ENCODE data around the gene B3GALNT2.

Gene B3GALNT2

DNA sequence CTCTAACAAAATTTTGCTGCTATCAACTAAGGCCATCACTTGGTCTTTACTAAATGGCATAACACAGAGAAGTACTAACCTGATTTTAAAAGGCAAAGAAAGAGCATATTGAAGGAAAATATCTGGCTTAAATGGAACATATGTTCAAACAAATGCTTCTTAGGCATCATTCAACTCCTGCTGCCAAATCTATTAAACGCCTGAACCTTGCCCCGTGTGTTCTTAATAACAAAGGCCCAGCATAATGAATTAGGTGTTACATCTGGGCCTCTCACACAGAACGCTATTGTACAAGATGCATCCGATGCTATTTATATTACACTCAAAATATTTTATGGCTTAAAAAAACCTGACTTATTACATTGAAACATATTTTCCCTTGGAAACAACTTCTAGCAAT lies 48.4 kb downstream of the B3GALNT2 start:
- DNase-seq (ENCODE audit: low read depth in 2 of 3, low spot score in 1 of 3), result no peak

DNA sequence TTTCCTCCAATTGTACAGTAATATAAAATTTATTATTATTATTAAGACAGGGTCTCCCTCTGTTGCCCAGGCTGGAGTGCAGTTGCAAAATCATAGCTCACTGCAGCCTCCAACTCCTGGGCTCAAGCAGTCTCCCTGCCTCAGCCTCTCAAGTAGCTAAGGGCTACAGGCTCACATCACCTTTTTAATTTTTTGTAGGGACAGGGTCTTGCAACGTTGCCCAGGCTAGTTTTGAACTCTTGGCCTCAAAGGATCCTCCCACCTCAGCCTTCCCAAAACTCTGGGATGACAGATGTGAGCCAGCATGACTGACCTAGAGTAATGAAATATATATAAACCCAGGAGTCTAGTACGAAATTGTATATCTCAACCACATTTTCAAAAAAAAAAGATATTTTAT lies 49.2 kb downstream of the B3GALNT2 start:
- no peak for DNase-seq (ENCODE audit: low read depth in 2 of 3, low spot score in 1 of 3)

DNA sequence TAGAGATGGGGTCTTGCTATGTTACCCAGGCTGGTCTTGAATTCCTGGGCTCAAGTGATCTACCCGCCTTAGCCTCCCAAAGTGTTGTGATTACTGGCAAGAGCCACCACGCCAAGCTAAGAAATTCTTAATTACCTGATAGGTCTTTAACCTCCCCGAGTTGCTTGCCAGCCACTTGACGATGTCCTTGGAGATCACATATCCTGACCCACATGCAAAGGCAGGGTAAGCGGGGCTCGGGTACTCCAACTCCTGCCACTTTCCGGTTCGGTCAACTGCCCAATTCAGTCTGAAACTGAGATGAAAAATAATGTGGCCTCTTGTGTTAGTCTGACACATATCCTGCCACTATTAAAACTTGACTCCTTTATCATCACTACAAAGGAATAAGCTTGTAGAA lies 50.2 kb downstream of the B3GALNT2 start:
- no peak for DNase-seq (ENCODE audit: low read depth in 2 of 3, low spot score in 1 of 3)

DNA sequence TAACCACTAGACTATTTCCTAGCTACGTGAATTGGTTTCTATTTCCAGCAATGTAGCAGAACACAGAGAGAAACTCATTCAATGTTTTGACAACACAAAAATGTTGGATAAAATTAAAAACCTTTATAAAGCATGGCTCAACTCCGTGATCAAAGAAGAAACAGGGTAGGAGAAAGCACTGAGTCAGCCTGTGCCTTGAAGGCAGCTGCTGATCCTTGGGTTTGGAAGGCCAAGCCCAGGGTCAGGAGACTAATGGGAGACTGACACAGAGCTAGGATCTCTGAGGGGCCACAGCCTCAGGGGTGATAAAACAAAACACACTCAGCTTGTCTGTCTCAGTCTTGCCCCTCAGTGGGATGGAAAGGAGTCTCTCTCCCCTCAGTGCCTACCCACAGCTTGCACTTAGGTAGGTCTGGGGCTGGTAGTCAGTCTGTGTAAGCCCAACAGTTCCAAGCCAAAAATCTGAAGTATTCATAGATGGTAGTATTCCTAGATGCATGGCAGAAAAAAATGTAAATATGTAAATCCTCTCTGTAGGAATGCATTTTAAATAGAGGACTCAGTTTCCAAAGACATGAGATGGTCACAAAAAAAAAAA lies 53.3 kb downstream of the B3GALNT2 start:
- DNase-seq (ENCODE audit: low read depth in 2 of 3, low spot score in 1 of 3), result no peak

DNA sequence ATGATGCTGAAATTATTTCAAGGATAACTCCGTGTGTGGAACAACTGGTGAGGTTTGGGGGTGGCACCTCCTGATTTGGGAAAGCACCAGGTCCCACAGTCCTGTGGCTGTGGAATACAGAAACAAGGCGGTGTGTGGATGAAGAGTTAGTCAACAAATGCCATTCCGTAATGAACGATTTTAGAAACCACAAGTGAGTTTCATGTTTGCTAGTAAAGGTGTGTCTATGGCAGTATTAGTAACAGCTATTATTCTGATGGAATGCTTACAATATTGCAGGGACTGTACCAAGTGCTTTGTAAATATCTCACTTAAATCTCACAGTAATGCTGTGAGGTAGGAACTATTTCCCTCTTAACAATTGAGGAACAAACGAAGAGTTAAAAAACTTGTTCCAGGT lies 53.8 kb downstream of the B3GALNT2 start:
- no peak for DNase-seq (ENCODE audit: low read depth in 2 of 3, low spot score in 1 of 3)

DNA sequence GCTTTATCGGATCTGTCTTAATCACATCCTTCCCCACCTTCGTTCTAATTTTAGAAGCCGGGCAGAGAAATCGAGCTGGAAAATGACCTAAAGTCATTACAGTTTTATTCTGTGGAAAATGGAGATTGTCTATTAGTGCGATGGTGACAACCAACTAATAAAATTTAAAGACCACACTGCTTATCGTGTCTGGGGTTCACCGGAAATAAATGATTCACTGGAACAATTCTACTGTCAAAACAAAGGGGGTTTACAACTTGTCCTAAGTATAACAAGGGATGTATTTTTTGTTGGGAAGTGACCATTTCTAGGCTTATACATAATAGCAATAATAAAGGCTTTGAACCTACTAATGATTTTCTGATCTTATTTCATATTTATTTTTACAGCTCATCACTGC lies 55.6 kb downstream of the B3GALNT2 start:
- DNase-seq (ENCODE audit: low read depth in 2 of 3, low spot score in 1 of 3), result no peak

GRCh38 chr1:235442788-235443429 lies 61.3 kb downstream of the B3GALNT2 start:
- no peak for DNase-seq (ENCODE audit: low read depth in 2 of 3, low spot score in 1 of 3)

DNA sequence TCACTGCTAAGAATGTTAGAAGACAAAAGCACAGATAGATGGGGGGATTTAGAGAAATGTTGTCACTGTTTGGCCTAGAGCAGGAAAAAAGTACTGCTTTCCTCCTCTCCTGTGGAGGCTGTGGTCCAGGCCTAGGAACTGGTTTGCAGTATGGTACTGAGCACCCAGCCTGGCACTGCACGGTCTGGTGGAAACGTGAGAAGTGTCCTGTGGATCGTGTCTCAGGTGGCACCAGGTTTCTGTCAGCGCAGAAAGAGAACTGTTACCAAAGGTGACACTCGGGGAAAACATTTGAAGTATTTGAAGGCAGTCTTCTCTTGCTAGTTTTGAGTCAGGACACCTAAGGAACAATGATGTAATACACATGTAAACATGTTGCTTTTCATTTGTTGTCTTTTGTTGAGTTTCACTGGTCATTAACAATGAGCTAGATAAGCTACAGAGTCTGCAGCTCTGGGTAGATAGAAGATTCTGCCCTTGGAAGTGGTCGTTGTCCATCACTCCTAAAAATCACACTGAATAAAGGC lies 63.0 kb downstream of the B3GALNT2 start:
- no peak for DNase-seq (ENCODE audit: low read depth in 2 of 3, low spot score in 1 of 3)

DNA sequence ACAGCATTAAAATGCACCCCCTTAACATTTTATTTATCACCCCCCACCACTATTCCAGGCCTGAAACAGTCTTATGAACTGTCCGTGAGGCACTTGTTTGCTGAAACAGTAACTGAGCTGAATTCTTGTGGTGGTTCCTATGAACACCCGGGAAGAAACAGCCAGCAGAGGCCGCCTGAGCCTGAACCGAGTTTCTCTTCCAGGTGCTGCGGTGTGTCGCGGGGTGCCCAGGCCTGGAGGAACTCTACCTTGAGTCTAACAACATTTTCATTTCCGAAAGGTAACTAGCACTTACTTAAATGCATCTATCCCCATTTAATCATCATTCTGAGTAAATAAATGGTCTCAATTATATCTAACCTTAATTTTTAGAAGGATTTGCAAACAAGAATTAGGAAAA lies 70.3 kb downstream of the B3GALNT2 start:
- no peak for DNase-seq (ENCODE audit: low read depth in 2 of 3, low spot score in 1 of 3)

GRCh38 chr1:235430991-235431390 lies 73.3 kb downstream of the B3GALNT2 start:
- no peak for DNase-seq (ENCODE audit: low read depth in 2 of 3, low spot score in 1 of 3)

GRCh38 chr1:235429143-235429542 lies 75.1 kb downstream of the B3GALNT2 start:
- DNase-seq (ENCODE audit: low read depth in 2 of 3, low spot score in 1 of 3), result no peak

- DNase-seq (ENCODE audit: low read depth in 2 of 3, low spot score in 1 of 3), result no peak
Measured at GRCh38 chr1:235427447-235427846, 76.8 kb downstream of the B3GALNT2 start.

GRCh38 chr1:235426680-235427079 lies 77.6 kb downstream of the B3GALNT2 start:
- no peak for DNase-seq (ENCODE audit: low read depth in 2 of 3, low spot score in 1 of 3)

DNA sequence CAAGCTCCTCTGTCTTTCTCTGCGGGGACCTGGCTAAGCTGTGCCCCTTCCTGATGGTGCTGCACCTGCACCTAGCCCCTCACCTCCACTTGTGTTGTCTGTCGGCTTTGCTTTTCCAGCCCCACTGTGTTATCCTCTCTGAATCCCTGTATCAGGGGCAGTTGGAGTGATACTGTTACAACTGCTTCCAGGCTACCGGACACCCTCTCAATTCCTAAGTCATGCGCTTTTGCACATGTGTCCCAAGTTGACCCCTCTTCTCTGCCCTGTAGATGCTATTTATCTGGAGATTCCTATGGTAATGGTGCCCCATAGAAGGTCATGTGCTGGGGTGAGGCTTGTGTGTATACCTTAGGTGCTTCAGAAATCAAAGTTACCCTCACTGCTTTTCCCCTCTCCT lies 78.1 kb downstream of the B3GALNT2 start:
- no peak for DNase-seq (ENCODE audit: low read depth in 2 of 3, low spot score in 1 of 3)

GRCh38 chr1:235425357-235425756 lies 78.9 kb downstream of the B3GALNT2 start:
- no peak for DNase-seq (ENCODE audit: low read depth in 2 of 3, low spot score in 1 of 3)

DNA sequence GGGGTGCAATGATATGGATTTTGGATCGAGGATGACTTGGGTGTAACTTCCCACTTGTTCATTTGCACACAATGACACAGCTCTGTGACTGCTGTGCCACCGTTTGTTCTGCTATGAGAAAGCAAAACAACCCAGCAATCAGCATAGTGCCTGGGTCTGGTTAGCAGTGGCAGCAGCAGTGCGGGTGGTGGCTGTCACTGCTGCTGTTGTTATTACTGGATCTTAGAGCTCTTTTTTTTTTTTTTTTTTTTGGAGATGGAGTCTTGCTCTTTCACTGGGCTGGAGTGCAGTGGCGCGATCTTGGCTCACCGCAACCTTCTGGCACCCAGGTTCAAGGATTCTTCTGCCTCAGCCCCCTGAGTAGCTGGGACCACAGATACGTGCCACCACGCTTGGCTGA lies 80.2 kb downstream of the B3GALNT2 start:
- DNase-seq (ENCODE audit: low read depth in 2 of 3, low spot score in 1 of 3), result no peak

DNA sequence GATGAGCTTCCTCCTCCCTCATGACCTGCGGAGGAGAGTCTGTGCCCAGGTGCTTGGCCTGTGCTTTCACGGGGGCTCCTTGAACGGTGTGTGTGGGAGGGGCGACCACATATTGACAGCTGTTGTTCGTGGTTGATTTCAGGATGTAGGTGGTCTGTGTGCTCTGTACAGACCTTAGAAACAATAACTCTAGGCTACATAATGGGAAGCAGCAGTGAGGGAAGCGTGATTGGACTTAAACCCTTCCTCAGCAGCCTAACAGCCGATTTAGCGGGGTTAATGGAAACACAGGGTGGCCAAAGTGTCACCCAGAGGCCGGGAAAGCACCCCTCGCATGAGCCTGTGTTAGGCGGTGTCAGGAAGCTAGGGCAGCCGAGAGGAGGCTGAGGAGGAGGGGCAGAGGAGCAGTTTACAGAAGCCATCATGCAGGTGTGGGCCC lies 81.0 kb downstream of the B3GALNT2 start:
- DNase-seq (ENCODE audit: low read depth in 2 of 3, low spot score in 1 of 3), result peak in 1 of 3 donors; percentile 3

DNA sequence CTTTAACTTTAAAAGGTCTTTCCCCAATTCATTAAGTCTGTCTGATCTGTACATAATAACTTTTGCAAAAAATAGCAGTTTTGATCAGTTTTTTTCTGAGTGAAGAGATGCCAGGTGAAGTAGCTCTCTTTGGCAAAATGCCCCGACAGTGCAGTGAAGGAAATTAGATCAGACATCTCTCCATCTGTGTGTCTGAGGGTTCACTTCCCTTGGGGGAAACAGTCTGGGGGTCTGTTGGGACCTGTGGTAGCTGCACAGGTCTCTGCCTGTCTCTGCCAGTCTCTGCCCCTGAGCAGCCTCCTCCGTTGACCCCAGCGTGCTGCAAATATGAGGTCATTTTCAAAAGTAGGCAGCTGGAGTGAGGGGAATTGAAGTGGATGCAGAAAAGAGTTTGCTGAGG lies 82.5 kb downstream of the B3GALNT2 start:
- DNase-seq (ENCODE audit: low read depth in 2 of 3, low spot score in 1 of 3), result no peak

DNA sequence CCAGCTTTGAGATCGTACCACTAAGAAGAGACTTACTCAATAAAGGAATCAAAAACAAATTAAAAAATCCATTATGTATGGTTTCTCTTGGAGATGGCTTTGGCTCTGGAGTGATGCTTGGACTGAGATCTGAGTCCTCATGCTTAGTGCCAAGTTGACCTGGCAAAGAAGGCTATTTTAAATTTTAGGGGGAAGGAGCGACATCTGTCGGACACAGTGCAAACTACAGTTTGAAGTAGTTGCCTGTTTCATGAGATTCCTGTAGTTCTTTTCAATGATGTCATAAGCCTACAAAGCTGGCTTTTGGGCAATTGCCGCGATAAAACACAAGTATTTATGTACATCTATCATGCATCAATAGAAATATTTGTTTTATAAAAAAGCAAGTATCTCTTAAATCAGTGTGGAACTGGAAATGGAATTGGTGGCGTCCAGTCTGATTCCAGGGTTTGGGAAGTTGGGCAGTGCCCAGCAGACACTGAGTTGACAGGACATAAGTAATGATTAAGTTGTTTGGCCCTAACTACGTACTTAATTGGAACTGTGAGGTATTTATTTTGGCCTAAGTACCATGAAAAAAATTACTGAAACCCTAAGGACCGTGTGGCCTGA lies 87.1 kb downstream of the B3GALNT2 start:
- DNase-seq (ENCODE audit: low read depth in 2 of 3, low spot score in 1 of 3), result peak; percentile 35 to 74 (median 40)

GRCh38 chr1:235416662-235417049 lies 87.6 kb downstream of the B3GALNT2 start:
- no peak for DNase-seq (ENCODE audit: low read depth in 2 of 3, low spot score in 1 of 3)

DNA sequence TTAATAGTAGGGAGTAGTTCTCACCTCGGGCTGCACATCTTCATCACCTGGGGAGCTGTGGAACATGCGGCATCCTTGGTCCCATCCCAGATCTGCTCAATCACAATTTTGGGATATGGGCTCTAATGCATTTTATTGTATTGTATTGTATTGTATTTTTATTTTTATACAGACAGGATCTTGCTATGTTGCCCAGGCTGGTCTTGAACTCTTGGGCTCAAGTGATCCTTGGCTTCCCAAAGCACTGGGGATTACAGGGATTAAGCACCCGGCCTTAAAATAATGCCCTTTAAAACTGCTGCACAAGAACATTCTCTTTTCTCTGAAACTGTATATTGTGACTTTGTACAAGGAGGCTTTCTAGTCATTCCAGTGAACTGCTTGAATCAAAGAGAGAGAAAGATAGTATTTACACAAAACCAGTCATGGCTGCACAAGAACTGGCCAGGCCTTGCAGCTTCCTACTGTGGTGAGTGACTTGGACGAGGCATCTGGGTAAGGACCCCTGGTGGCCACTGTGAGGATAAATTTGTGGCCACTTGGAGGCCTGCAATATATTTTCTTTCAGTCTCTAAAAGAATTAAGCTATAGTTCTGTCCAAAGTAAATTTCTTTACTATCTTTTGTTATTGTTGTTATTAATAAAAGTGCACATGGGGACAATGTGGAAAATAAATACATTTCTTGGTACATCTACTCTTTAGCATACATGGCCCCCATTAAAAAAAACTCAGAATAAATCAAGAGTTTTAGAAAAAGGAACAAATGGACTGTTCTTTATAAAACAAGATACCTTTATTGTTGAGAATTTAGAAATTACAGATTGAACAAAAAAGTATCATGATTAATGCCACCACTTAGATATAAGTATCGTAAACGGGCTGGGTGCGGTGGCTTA lies 89.0 kb downstream of the B3GALNT2 start:
- peak; percentile 25 to 43 (median 38) for DNase-seq (ENCODE audit: low read depth in 2 of 3, low spot score in 1 of 3)
